Adrenal gland (tissue), 12 donors: ENCODE results near the gene RAG1. TPM values are rescaled to one million over a fixed set of nuclear protein-coding genes. Genes with fewer than 3 reads are reported as not detected.

Experiments
- DNase-seq, 7 donors: peaks; one replicate each; pipeline ENCODE4 v3.0.0-alpha.2; 2019 to 2020
- H3K27ac ChIP-seq, 5 donors: fragments of 200-600 bp; sonication (generic) in 4 of 5; 1 replicate in 3 of 5; 2 replicates in 2 of 5; pipeline versions ENCODE4 v1.5.1 to v1.8.0; 2016 to 2020; ENCODE audit warnings: mild to moderate bottlenecking in 1 of 5
- H3K27me3 ChIP-seq: fragments of 200-600 bp; 2 replicates; pipeline ENCODE4 v1.8.0; 2021
- H3K36me3 ChIP-seq, 2 donors: fragments of 200-600 bp; replicated peaks in 1 of 2; 1 replicate in 1 of 2; 2 replicates in 1 of 2; pipeline versions ENCODE4 v1.5.1 to v1.8.0; 2018 to 2022
- H3K4me1 ChIP-seq, 2 donors: fragments of 200-600 bp; replicated peaks in 1 of 2; 1 replicate in 1 of 2; 2 replicates in 1 of 2; pipeline versions ENCODE4 v1.5.1 to v1.8.0; 2018 to 2021
- H3K4me3 ChIP-seq, 4 donors: fragments of 200-600 bp; sonication (generic) in 3 of 4; one replicate each; pipeline ENCODE4 v1.5.1; 2016 to 2018
- H3K9me3 ChIP-seq, 3 donors: fragments of 200-600 bp; sonication (generic) in 1 of 3; replicated peaks in 1 of 3; 1 replicate in 2 of 3; 2 replicates in 1 of 3; pipeline versions ENCODE4 v1.5.1 to v1.8.0; 2016 to 2021
- CTCF ChIP-seq, 6 experiments: fragments of 450-650 bp in 4 of 6; fragments of 200-600 bp in 2 of 6; sonication (generic) in 1 of 6; IDR thresholded peaks; 1 replicate in 5 of 6; 2 replicates in 1 of 6; pipeline versions ENCODE4 v1.5.1 to v1.8.0; 2016 to 2021; ENCODE audit warnings: antibody characterized with exemption in 6 of 6, mild to moderate bottlenecking in 2 of 6, moderate library complexity in 1 of 6
- POLR2A ChIP-seq, 2 donors: fragments of 450-650 bp; IDR thresholded peaks; one replicate each; pipeline ENCODE4 v1.6.1; 2017; ENCODE audit warnings: antibody characterized with exemption in 2 of 2, mild to moderate bottlenecking in 2 of 2, moderate library complexity in 1 of 2
- WGBS, 4 donors: extraction: QIAGEN DNeasy Blood & Tissue Kit in 2 of 4; methylation state at CpG; one replicate each; pipeline versions ENCODE4 v1.1.5 to v1.1.7; 2013 to 2017; 5-methylcytosine and 5-hydroxymethylcytosine counted together
- intact Hi-C, 2 donors: fragments of 100-400 bp; cut with DNase I; formaldehyde crosslinking; loops; one replicate each; pipeline versions ENCODE4 v1.14.1 to v1.15.0; 2022 to 2023
- polyA plus RNA-seq, 3 donors: library from polyadenylated mRNA; stranded (reverse); fragments of 200-250 nt in 2 of 3; fragments of 350-450 nt in 1 of 3; fragmentation: Illumina TruSeq in 1 of 3; extraction: RNeasy Lipid Tissue Mini Kit (QIAGEN cat#74804) in 1 of 3; gene quantifications; one replicate each; pipeline ENCODE4 v1.2.3, GENCODE V29; 2013 to 2014
- total RNA-seq, 9 donors: library from RNA; depleted of rRNA in 4 of 9; stranded (reverse); fragments of >200 nt in 4 of 9; fragments of 120-200 nt in 1 of 9; fragmentation: NEBNext Ultra II Directional in 1 of 9; extraction: Animal tissue kit (Norgen Biotek cat#: 25700) in 1 of 9; gene quantifications; one replicate each; pipeline versions ENCODE4 v1.1.0 to v1.2.4, GENCODE V29; 2013 to 2023
- donor health status: healthy with polysubstance abuse.
- donor health status: Bipolar disorder and iron deficiency.
- donor health status: DM: yes; HTN: yes; CAD: no.
- donor health status: DM: no; HTN: no; CAD: no.
- donor health status: DM: no; HTN: no; CAD: no.
- donor health status: DM: yes; HTN: yes; CAD: no.

The RAG1 gene
- total and polyA plus RNA-seq, 12 donors = 0.17 to 3.5 (median 1.7) TPM

DNA sequence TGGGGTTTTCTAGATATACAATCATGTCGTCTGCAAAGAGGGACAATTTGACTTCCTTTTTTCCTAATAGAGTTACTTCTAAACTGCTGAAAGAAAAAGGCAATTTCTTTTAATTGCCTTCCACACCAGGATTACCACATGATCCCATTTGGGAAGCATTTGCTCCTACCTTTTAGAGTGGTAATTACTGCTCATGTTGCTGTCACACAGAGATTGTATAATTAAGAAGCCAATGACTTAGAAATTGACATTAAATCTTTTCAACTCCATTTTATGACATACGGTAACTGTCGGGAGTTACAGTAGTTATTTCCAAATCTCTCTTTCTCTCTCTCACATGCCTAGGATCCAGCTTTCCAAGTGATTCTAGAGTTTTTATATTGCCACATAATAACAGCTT, 48.0 kb downstream of the RAG1 start:
- Histone ChIP-seq H3K4me1 (no peaks in the 10 kb centered on the region), H3K27me3 (no peaks in the 10 kb centered on the region), H3K9me3 (no peaks in the 10 kb centered on the region), H3K36me3 (no peaks in the 10 kb centered on the region), H3K4me3 (no peak overlapping the region), H3K27ac (no peak overlapping the region)
- intact Hi-C loops = no loop called here
- 82 to 95% (median 86%) methylated on average over 3 of the region's 3 CpGs for WGBS, 4 donors
- no peak for DNase-seq
- TF ChIP-seq POLR2A (IDR thresholded peaks at IDR 0.05) (no peak), CTCF (IDR thresholded peaks at IDR 0.05) (no peak)

GRCh38 chr11:36617543-36618362, 49.9 kb downstream of the RAG1 start:
- WGBS, 4 donors = 88 to 91% (median 90%) methylated on average over 6 of the region's 6 CpGs
- intact Hi-C loops = no loop called here
- Histone ChIP-seq H3K27ac (peak overlapping the region in 1 of 5 donors; percentile 4), H3K9me3 (no peaks in the 10 kb centered on the region), H3K4me3 (no peak overlapping the region), H3K36me3 (no peaks in the 10 kb centered on the region), H3K4me1 (no peaks in the 10 kb centered on the region), H3K27me3 (no peaks in the 10 kb centered on the region)
- DNase-seq = no peak
- TF ChIP-seq POLR2A (IDR thresholded peaks at IDR 0.05) (no peak), CTCF (IDR thresholded peaks at IDR 0.05) (no peak)

DNA sequence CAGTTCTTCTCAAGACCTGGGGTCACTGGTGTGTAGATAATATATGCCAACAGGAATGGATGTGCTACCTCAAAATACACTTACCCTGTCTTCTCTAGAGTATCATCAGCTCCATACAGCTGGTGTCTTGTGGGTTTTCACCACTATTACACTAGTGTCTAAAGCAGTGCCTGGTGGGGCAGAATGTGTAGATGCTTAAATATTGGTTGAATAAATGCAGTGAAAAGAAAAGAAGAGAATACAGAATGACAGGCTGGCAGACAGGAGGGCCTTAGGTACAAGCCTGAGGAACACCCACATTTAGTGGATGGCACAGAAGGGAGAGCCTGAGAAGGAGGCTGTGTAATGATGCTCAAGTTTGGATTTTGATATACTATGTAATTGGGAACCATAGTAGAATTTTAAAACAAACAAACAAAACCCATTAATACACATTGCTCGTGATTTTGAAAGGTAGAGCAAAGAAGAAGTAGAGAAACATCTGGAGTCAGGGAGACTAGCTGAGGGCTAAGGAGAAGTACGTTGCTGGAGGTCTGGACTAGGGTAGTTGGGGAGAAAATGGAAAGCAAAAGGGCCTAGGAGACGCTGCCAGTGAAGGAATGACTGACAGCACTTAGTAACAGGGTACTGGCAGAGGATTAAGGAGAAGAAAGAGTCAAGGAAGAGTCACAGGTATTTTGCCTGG, 50.7 kb downstream of the RAG1 start:
- TF ChIP-seq POLR2A (IDR thresholded peaks at IDR 0.05) (no peak), CTCF (IDR thresholded peaks at IDR 0.05) (no peak)
- Histone ChIP-seq H3K4me1 (no peaks in the 10 kb centered on the region), H3K27me3 (no peaks in the 10 kb centered on the region), H3K27ac (no peak overlapping the region), H3K4me3 (no peak overlapping the region), H3K36me3 (no peaks in the 10 kb centered on the region), H3K9me3 (no peaks in the 10 kb centered on the region)
- 77 to 85% (median 81%) methylated on average over 3 of the region's 3 CpGs for WGBS, 4 donors
- intact Hi-C loops = no loop called here
- DNase-seq = no peak

DNA sequence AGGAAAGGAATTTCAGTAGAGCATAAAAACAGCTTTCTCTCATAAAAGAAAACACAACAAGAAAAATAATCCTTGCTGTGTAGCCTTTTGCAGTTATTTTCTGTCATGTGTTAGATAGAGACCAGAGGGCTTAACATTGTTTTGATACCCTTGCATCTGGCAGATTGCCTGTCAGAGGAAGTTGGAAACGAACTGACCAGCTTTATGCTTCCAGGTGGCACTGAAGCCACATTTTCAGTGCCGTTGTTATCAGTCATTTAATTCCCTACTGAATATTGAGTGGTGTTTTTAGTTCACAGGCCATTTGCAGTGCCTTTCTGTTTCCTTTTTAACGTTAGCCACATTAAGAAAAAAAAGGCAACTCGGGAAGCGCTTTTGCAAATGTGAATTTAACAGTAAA, 51.7 kb downstream of the RAG1 start:
- 38 to 51% (median 40%) methylated on average over 5 of the region's 5 CpGs for WGBS, 4 donors
- Histone ChIP-seq H3K36me3 (no peaks in the 10 kb centered on the region), H3K4me1 (no peaks in the 10 kb centered on the region), H3K27me3 (no peaks in the 10 kb centered on the region), H3K27ac (no peak overlapping the region), H3K4me3 (no peak overlapping the region), H3K9me3 (no peaks in the 10 kb centered on the region)
- no peak for DNase-seq
- TF ChIP-seq CTCF (IDR thresholded peaks at IDR 0.05) = no peak
- intact Hi-C loops = no loop called here
